A549 (cell line): Measurements from ENCODE around the gene ZNF276. TPM values are rescaled to one million over a fixed set of nuclear protein-coding genes. Genes with fewer than 3 reads are reported as not detected.

ENCODE experiments used
- ATAC-seq, 2 experiments: fragments of 200-7000 bp in 1 of 2; fragments of >200 bp in 1 of 2; cut with Nextera tagmentation in 1 of 2; cut with Tn5 transposase in 1 of 2; 3 replicates each; pipeline versions ENCODE4 v1.8.0 to v1.9.1; 2018 to 2020; ENCODE audit warnings: mild to moderate bottlenecking in 1 of 2, moderate library complexity in 1 of 2
- CTCF ChIA-PET: fragments of 300-600 bp; sonication (Branson Sonifier 250); formaldehyde crosslinking; extraction: SDS; loops from one replicate; lab custom pipeline; 2021; ENCODE audit warnings: antibody characterized with exemption, inconsistent platforms; lab: Yijun Ruan, JAX
- POLR2A ChIA-PET: fragments of 350-600 bp; formaldehyde crosslinking; extraction: SDS; loops from one replicate; lab custom pipeline; 2021; ENCODE audit warnings: antibody characterized with exemption, inconsistent platforms; lab: Yijun Ruan, JAX
- DNase-seq, 2 experiments: peaks; one replicate each; pipeline versions ENCODE4 v3.0.0 to v3.0.0-alpha.2; 2011 to 2016; ENCODE audit warnings: low read depth in 1 of 2, low spot score in 1 of 2
- FAIRE-seq: peaks from 2 replicates; lab custom pipeline; 2011; peaks lifted over from hg19 to GRCh38; lab: Jason Lieb, UNC
- H3K27ac ChIP-seq, 2 experiments: fragments of >200 bp; sonication (Bioruptor Twin); formaldehyde crosslinking; 3 replicates each; pipeline ENCODE4 v1.5.1; 2016 to 2017
- H3K4me1 ChIP-seq: fragments of >200 bp; sonication (Bioruptor Twin); formaldehyde crosslinking; 3 replicates; pipeline ENCODE4 v1.6.1; 2016
- H3K4me2 ChIP-seq: fragments of >200 bp; sonication (Bioruptor Twin); formaldehyde crosslinking; 3 replicates; pipeline ENCODE4 v1.6.1; 2016
- H3K4me3 ChIP-seq: fragments of >200 bp; sonication (Bioruptor Twin); formaldehyde crosslinking; 3 replicates; pipeline ENCODE4 v1.5.1; 2016
- H3K9me3 ChIP-seq: fragments of >200 bp; sonication (Bioruptor Twin); formaldehyde crosslinking; 3 replicates; pipeline ENCODE4 v1.6.1; 2016
- BHLHE40 ChIP-seq: IDR thresholded peaks from 2 replicates; pipeline ENCODE4 v1.6.1; 2012; ENCODE audit warnings: low read depth, low read length, inconsistent platforms
- CBX2 ChIP-seq: fragments of 200-600 bp; sonication (generic); IDR thresholded peaks from 2 replicates; pipeline ENCODE4 v1.6.1; 2016; ENCODE audit warnings: low read depth, mild to moderate bottlenecking, borderline replicate concordance
- CEBPB ChIP-seq, 2 experiments: fragments of >200 bp in 1 of 2; sonication (Bioruptor Twin) in 1 of 2; formaldehyde crosslinking in 1 of 2; IDR thresholded peaks; 2 replicates each; pipeline ENCODE4 v1.6.1; 2012 to 2016
- CHD4 ChIP-seq: fragments of 200-600 bp; sonication (generic); IDR thresholded peaks from 2 replicates; pipeline ENCODE4 v1.6.1; 2016; ENCODE audit warnings: antibody characterized with exemption, mild to moderate bottlenecking, borderline replicate concordance
- EP300 ChIP-seq, 2 experiments: fragments of >200 bp; sonication (Bioruptor Twin); formaldehyde crosslinking; IDR thresholded peaks; 2 replicates in 1 of 2; 3 replicates in 1 of 2; pipeline ENCODE4 v1.6.1; 2016 to 2017
- ESRRA ChIP-seq: fragments of 150-350 bp; IDR thresholded peaks from 2 replicates; pipeline ENCODE4 v1.6.1; 2014; ENCODE audit warnings: mild to moderate bottlenecking, low read length, borderline replicate concordance
- FOXS1 ChIP-seq: fragments of 250-450 bp; sonication (Bioruptor Pico); IDR thresholded peaks from 2 replicates; pipeline ENCODE4 v1.5.0; 2020; ENCODE audit warnings: mild to moderate bottlenecking, moderate library complexity
- HDAC2 ChIP-seq: fragments of 200-600 bp; sonication (generic); IDR thresholded peaks from 2 replicates; pipeline ENCODE4 v1.6.1; 2016
- HOXB13 ChIP-seq: fragments of 250-450 bp; sonication (Bioruptor Pico); IDR thresholded peaks from 2 replicates; pipeline ENCODE4 v1.5.0; 2020; ENCODE audit warnings: low read depth, mild to moderate bottlenecking, moderate library complexity
- HOXB5 ChIP-seq: fragments of 250-450 bp; sonication (Bioruptor Pico); IDR thresholded peaks from 2 replicates; pipeline ENCODE4 v1.5.0; 2020; ENCODE audit warnings: mild to moderate bottlenecking, moderate library complexity
- JUN ChIP-seq, 2 experiments: fragments of >200 bp; sonication (Bioruptor Twin); formaldehyde crosslinking; IDR thresholded peaks; 2 replicates in 1 of 2; 3 replicates in 1 of 2; pipeline ENCODE4 v1.6.1; 2016 to 2017
- JUNB ChIP-seq: fragments of >200 bp; sonication (Bioruptor Twin); formaldehyde crosslinking; IDR thresholded peaks from 2 replicates; pipeline ENCODE4 v1.6.1; 2016
- KDM5A ChIP-seq: fragments of 200-600 bp; sonication (generic); IDR thresholded peaks from 2 replicates; pipeline ENCODE4 v1.6.1; 2016; ENCODE audit warnings: antibody characterized with exemption, mild to moderate bottlenecking
- MAFK ChIP-seq: fragments of 450-650 bp; IDR thresholded peaks from 2 replicates; pipeline ENCODE4 v1.6.1; 2014; ENCODE audit not compliant: partially characterized antibody
- MYC ChIP-seq: IDR thresholded peaks from 2 replicates; pipeline ENCODE4 v1.6.1; 2012; ENCODE audit warnings: mild to moderate bottlenecking, inconsistent platforms, low read length, improper control_type of control experiment, borderline replicate concordance
- PHF8 ChIP-seq: fragments of 200-600 bp; sonication (generic); IDR thresholded peaks from 2 replicates; pipeline ENCODE4 v1.6.1; 2016; ENCODE audit warnings: low read depth, mild to moderate bottlenecking, antibody characterized with exemption, moderate library complexity, borderline replicate concordance
- RAD21 ChIP-seq, 2 experiments: fragments of >200 bp in 1 of 2; sonication (Bioruptor Twin) in 1 of 2; formaldehyde crosslinking in 1 of 2; IDR thresholded peaks in 1 of 2; conservative IDR thresholded peaks in 1 of 2; 2 replicates in 1 of 2; 3 replicates in 1 of 2; pipeline ENCODE4 v1.6.1; 2012 to 2018; ENCODE audit warnings: inconsistent platforms in 1 of 2
- RARB ChIP-seq: fragments of 250-450 bp; sonication (Bioruptor Pico); IDR thresholded peaks from 2 replicates; pipeline ENCODE4 v1.8.0; 2021; ENCODE audit warnings: mild to moderate bottlenecking, moderate library complexity
- RFX5 ChIP-seq: fragments of 450-650 bp; IDR thresholded peaks from 2 replicates; pipeline ENCODE4 v1.7.1; 2014; ENCODE audit warnings: antibody characterized with exemption, mild to moderate bottlenecking, moderate library complexity
- RNF2 ChIP-seq: fragments of 200-600 bp; sonication (generic); IDR thresholded peaks from 2 replicates; pipeline ENCODE4 v1.6.1; 2016; ENCODE audit warnings: low read depth, mild to moderate bottlenecking, antibody characterized with exemption, moderate library complexity, borderline replicate concordance
- SMC3 ChIP-seq: fragments of >200 bp; sonication (Bioruptor Twin); formaldehyde crosslinking; IDR thresholded peaks from 3 replicates; pipeline ENCODE4 v1.6.1; 2018; ENCODE audit warnings: inconsistent platforms
- TFCP2L1 ChIP-seq: fragments of 250-450 bp; sonication (Bioruptor Pico); IDR thresholded peaks from 2 replicates; pipeline ENCODE4 v1.5.0; 2021; ENCODE audit warnings: mild to moderate bottlenecking
- TP53 ChIP-seq: fragments of 250-450 bp; sonication (Bioruptor Pico); IDR thresholded peaks from 2 replicates; pipeline ENCODE4 v1.5.0; 2021; ENCODE audit warnings: mild to moderate bottlenecking, moderate library complexity
- ZNF302 ChIP-seq: fragments of 250-450 bp; sonication (Bioruptor Pico); IDR thresholded peaks from 2 replicates; pipeline ENCODE4 v1.9.0; 2021; ENCODE audit warnings: inconsistent platforms, mild to moderate bottlenecking, moderate library complexity
- ZSCAN20 ChIP-seq: fragments of 250-450 bp; sonication (Bioruptor Pico); IDR thresholded peaks from 2 replicates; pipeline ENCODE4 v1.8.0; 2022; ENCODE audit warnings: mild to moderate bottlenecking, moderate library complexity
- WGBS: methylation state at CpG from one replicate; pipeline ENCODE4 v1.1.6; 2017; ENCODE audit errors: missing lambda C conversion rate; 5-methylcytosine and 5-hydroxymethylcytosine counted together
- polyA plus RNA-seq, 4 experiments: library from polyadenylated mRNA; depleted of rRNA in 3 of 4; stranded (reverse); fragments of >200 nt; fragmentation: RNase III in 1 of 4; extraction: RNeasy Plus Mini Kit Qiagen cat#74134 plus additional on column Dnase treatment in 1 of 4; gene quantifications; 2 replicates in 3 of 4; 3 replicates in 1 of 4; pipeline ENCODE4 v1.2.3, GENCODE V29; 2011 to 2017
- TF ChIP-seq, protein P1 (sequence below): fragments of 250-450 bp; sonication (Bioruptor Pico); IDR thresholded peaks from 2 replicates; pipeline ENCODE4 v1.5.0; 2021; ENCODE audit warnings: mild to moderate bottlenecking, moderate library complexity, borderline replicate concordance
- TF ChIP-seq, protein P2 (sequence below): IDR thresholded peaks from 2 replicates; pipeline ENCODE4 v1.6.1; 2012; ENCODE audit warnings: low read depth, borderline replicate concordance
- TF ChIP-seq, protein P3 (sequence below): IDR thresholded peaks from 2 replicates; pipeline ENCODE4 v1.6.1; 2012
- TF ChIP-seq, protein P4 (sequence below): fragments of >200 bp; sonication (Bioruptor Twin); formaldehyde crosslinking; IDR thresholded peaks from 2 replicates; pipeline ENCODE4 v1.6.1; 2016
- TF ChIP-seq, protein P5 (sequence below): fragments of 450-650 bp; IDR thresholded peaks from 2 replicates; pipeline ENCODE4 v1.6.1; 2014; ENCODE audit warnings: antibody characterized with exemption

The ZNF276 gene
- polyA plus RNA-seq, 2 of the 4 experiments (the other 2 are of a cell fraction), result 6.5 to 15.1 TPM

DNA sequence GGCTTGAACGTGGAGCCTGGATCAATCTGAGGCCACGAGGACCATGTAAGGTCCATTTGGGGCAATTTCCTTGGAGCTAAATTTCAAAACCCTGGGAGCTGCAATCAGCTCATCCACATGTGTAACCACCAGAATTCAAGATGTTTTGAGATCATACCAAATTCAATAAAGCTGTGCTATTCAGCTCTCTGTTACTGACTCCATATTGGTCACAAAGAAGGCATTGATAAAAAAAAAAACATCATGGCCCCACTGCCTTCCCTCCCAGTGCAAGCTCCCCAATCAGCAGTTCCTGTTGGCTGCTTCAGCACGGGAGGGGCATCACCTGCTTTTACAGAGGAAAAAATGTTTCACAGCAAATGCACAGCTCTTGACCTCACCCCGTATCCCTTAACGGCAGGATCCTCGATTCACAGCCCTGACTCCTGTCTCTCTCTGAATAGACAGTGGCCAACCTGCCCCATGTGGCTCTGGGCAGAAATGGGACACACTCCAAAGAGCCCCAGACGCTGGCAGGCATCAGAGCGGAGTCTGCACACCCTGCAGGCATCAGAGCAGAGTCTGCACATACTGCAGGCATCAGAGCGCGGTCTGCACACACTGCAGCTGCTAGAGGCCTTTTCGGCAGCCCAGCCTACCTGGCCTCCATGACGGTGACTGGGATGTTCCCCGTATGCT, 58.0 kb downstream of the ZNF276 start:
- Histone ChIP-seq H3K4me2 (no peak overlapping the region), H3K27ac (no peak overlapping the region), H3K4me3 (no peak overlapping the region), H3K4me1 (no peaks in the 10 kb centered on the region), H3K9me3 (no peaks in the 10 kb centered on the region)
- DNase-seq (no peak), FAIRE-seq (no peak), ATAC-seq (no peak)
- TF ChIP-seq, protein P1, sequence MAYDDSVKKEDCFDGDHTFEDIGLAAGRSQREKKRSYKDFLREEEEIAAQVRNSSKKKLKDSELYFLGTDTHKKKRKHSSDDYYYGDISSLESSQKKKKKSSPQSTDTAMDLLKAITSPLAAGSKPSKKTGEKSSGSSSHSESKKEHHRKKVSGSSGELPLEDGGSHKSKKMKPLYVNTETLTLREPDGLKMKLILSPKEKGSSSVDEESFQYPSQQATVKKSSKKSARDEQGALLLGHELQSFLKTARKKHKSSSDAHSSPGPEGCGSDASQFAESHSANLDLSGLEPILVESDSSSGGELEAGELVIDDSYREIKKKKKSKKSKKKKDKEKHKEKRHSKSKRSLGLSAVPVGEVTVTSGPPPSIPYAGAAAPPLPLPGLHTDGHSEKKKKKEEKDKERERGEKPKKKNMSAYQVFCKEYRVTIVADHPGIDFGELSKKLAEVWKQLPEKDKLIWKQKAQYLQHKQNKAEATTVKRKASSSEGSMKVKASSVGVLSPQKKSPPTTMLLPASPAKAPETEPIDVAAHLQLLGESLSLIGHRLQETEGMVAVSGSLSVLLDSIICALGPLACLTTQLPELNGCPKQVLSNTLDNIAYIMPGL (CRISPR knock-in tag), result no peak
- TF ChIP-seq CBX2, result no peak
- TF ChIP-seq, protein P2, sequence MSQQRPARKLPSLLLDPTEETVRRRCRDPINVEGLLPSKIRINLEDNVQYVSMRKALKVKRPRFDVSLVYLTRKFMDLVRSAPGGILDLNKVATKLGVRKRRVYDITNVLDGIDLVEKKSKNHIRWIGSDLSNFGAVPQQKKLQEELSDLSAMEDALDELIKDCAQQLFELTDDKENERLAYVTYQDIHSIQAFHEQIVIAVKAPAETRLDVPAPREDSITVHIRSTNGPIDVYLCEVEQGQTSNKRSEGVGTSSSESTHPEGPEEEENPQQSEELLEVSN, result no peak
- no peak for TF ChIP-seq HOXB13
- TF ChIP-seq FOXS1, result no peak
- no peak for TF ChIP-seq ZNF302 (CRISPR knock-in tag)
- no peak for TF ChIP-seq TFCP2L1 (CRISPR knock-in tag)
- no peak for TF ChIP-seq RNF2
- no peak for TF ChIP-seq SMC3
- no peak for TF ChIP-seq HOXB5 (CRISPR knock-in tag)
- TF ChIP-seq BHLHE40, result no peak
- TF ChIP-seq RFX5, result no peak
- no peak for TF ChIP-seq RARB (CRISPR knock-in tag)
- TF ChIP-seq MAFK, result no peak
- TF ChIP-seq PHF8, result no peak
- ChIA-PET CTCF (interaction anchor here (0.7 to 1.6 kb wide), 6 partner anchors 10 to 84 kb away, joined by 3 to 4 read pairs (median 3); no protein-coding TSS in a partner anchor), POLR2A (no interaction called here)
- 93% methylated on average over 13 of the region's 13 CpGs for WGBS

DNA sequence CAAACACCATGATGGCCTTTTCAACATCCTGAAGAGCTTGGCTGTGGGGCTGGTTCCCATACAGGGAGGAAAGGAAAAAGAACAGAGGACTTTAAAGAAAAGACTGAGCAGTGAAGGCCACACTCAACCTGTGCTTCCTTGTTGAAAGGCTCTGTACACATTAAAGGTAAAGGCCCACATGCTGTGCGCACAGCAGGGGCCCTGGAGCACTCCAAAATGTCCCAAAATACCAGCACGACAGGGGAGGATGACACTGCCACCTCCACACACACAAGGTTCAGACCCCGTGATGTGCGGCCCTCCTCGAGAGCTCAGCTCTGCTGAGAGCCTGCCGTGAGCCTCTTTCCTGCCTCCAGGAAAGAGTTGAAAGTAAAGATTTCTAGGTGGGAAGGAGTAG, 58.6 kb downstream of the ZNF276 start:
- H3K9me3 ChIP-seq, result no peaks in the 10 kb centered on the region
- H3K27ac ChIP-seq, result no peak overlapping the region
- ChIA-PET POLR2A (no interaction called here), CTCF (interaction anchor here (0.7 to 1.6 kb wide), 5 partner anchors 9 to 84 kb away, joined by 3 read pairs; no protein-coding TSS in a partner anchor)
- no peaks in the 10 kb centered on the region for H3K4me1 ChIP-seq
- FAIRE-seq (no peak), DNase-seq (no peak)
- WGBS, result 91% methylated on average over 6 of the region's 6 CpGs
- no peak overlapping the region for H3K4me2 ChIP-seq
- no peak overlapping the region for H3K4me3 ChIP-seq
- TF ChIP-seq KDM5A (no peak), JUNB (no peak), TP53 (no peak), EP300 (IDR thresholded peaks at IDR 0.05) (no peak), BHLHE40 (no peak), CBX2 (no peak), MYC (no peak), RFX5 (no peak), JUN (IDR thresholded peaks at IDR 0.05) (no peak), CEBPB (IDR thresholded peaks at IDR 0.05) (no peak), HDAC2 (no peak), RAD21 (conservative IDR thresholded peaks at IDR 0.05 in 1 of 2, IDR thresholded peaks at IDR 0.05 in 1 of 2) (no peak), FOXS1 (no peak), ZSCAN20 (CRISPR knock-in tag) (no peak), ESRRA (no peak), CHD4 (no peak)
- TF ChIP-seq, protein P3, sequence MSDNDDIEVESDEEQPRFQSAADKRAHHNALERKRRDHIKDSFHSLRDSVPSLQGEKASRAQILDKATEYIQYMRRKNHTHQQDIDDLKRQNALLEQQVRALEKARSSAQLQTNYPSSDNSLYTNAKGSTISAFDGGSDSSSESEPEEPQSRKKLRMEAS, result no peak
- TF ChIP-seq, protein P4, sequence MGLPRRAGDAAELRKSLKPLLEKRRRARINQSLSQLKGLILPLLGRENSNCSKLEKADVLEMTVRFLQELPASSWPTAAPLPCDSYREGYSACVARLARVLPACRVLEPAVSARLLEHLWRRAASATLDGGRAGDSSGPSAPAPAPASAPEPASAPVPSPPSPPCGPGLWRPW, result no peak
- TF ChIP-seq, protein P5, sequence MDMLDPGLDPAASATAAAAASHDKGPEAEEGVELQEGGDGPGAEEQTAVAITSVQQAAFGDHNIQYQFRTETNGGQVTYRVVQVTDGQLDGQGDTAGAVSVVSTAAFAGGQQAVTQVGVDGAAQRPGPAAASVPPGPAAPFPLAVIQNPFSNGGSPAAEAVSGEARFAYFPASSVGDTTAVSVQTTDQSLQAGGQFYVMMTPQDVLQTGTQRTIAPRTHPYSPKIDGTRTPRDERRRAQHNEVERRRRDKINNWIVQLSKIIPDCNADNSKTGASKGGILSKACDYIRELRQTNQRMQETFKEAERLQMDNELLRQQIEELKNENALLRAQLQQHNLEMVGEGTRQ, result no peak
- TF ChIP-seq, all 56 proteins: peak for 0
- ATAC-seq, result no peak
